Endodermal cell (in vitro differentiated cells): ENCODE data around the gene METTL9. TPM values are rescaled to one million over a fixed set of nuclear protein-coding genes. Genes with fewer than 3 reads are reported as not detected.

Experiments
- DNase-seq: peaks from one replicate; pipeline ENCODE4 v3.0.0-alpha.2; 2017
- H3K27ac ChIP-seq: 2 replicates; pipeline ENCODE4 v1.5.1; 2013; ENCODE audit warnings: mild to moderate bottlenecking, low read depth, low read length, moderate library complexity
- H3K27me3 ChIP-seq: 2 replicates; pipeline ENCODE4 v1.6.1; 2013; ENCODE audit warnings: mild to moderate bottlenecking, low read length, moderate library complexity; ENCODE audit not compliant: insufficient read depth, control insufficient read depth, poor library complexity, severe bottlenecking
- H3K36me3 ChIP-seq: 2 replicates; pipeline ENCODE4 v1.7.0; 2013; ENCODE audit warnings: mild to moderate bottlenecking, low read length, moderate library complexity; ENCODE audit not compliant: control insufficient read depth, insufficient read depth
- H3K4me1 ChIP-seq: one replicate; pipeline ENCODE4 v1.7.0; 2013; ENCODE audit warnings: low read length; ENCODE audit not compliant: control insufficient read depth, insufficient read depth
- H3K4me3 ChIP-seq: 2 replicates; pipeline ENCODE4 v1.5.1; 2013; ENCODE audit warnings: mild to moderate bottlenecking, low read length, moderate library complexity
- H3K9ac ChIP-seq: 2 replicates; pipeline ENCODE4 v1.6.1; 2013; ENCODE audit warnings: mild to moderate bottlenecking, low read length, moderate library complexity; ENCODE audit not compliant: poor library complexity, severe bottlenecking; ENCODE audit errors: extremely low read depth
- H3K9me3 ChIP-seq: 2 replicates; pipeline ENCODE4 v1.6.1; 2013; ENCODE audit warnings: mild to moderate bottlenecking, low read length, moderate library complexity; ENCODE audit not compliant: control insufficient read depth
- H3K27ac Mint-ChIP-seq: 2 replicates; pipeline ENCODE4 v1.8.0; 2020; ENCODE audit warnings: mixed read lengths
- H3K27me3 Mint-ChIP-seq: 2 replicates; pipeline ENCODE4 v1.8.0; 2021; ENCODE audit warnings: mild to moderate bottlenecking, mixed read lengths; ENCODE audit not compliant: insufficient read depth
- H3K36me3 Mint-ChIP-seq: 2 replicates; pipeline ENCODE4 v1.8.0; 2020; ENCODE audit warnings: low read depth, mixed read lengths
- H3K4me1 Mint-ChIP-seq: 2 replicates; pipeline ENCODE4 v1.8.0; 2020; ENCODE audit warnings: mixed read lengths
- H3K4me3 Mint-ChIP-seq: 2 replicates; pipeline ENCODE4 v1.8.0; 2020; ENCODE audit warnings: mild to moderate bottlenecking, moderate library complexity, mixed read lengths
- H3K9me3 Mint-ChIP-seq: 2 replicates; pipeline ENCODE4 v1.8.0; 2020; ENCODE audit warnings: mild to moderate bottlenecking, mixed read lengths
- WGBS, 2 experiments: methylation state at CpG; one replicate each; pipeline versions ENCODE4 v1.1.5 to v1.1.7; 2013; ENCODE audit warnings: missing lambda C conversion rate in 2 of 2, mixed read lengths in 1 of 2; ENCODE audit not compliant: insufficient coverage in 1 of 2, insufficient read length in 1 of 2; 5-methylcytosine and 5-hydroxymethylcytosine counted together
- total RNA-seq, 2 donors: library from RNA; stranded (reverse); fragmentation: NEBNext Ultra II Directional in 1 of 2; extraction: Animal tissue kit (Norgen Biotek cat#: 25700) in 1 of 2; gene quantifications; 2 replicates in 1 of 2; 3 replicates in 1 of 2; pipeline ENCODE4 v1.2.1, GENCODE V29; 2021
- TF ChIP-seq, protein P1 (sequence below): fragments of 200-600 bp; sonication (generic); conservative IDR thresholded peaks from 2 replicates; pipeline ENCODE4 v1.5.0; 2021; ENCODE audit warnings: antibody characterized with exemption, mild to moderate bottlenecking

METTL9 gene
- total RNA-seq, 2 donors from 2014 or later = 145 to 149 TPM

DNA sequence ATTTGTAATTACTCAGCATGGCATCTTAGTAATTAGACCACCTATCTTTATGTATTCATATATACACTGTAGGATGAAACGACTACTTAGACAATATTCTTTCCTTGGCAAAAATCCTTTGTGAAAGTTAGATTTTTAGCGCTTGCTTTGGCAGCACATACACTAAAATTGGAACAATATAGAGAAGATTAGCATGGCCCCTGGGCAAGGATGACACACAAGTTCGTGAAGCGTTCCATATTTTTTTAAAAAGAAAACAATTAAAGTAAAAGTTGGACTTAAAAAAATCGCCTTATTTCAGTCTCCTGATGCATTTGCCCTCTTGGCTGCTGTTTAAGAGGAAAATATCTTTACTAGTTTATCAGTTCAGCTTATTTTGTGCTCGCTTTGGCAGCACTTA lies 42.5 kb downstream of the METTL9 start:
- no peak for DNase-seq
- H3K36me3 Mint-ChIP-seq = peaks cover 11% of the 10 kb centered on the region
- Histone ChIP-seq H3K27me3 (no peaks in the 10 kb centered on the region), H3K4me3 (no peak overlapping the region), H3K4me1 (peaks cover 3% of the 10 kb centered on the region), H3K36me3 (peaks cover 3% of the 10 kb centered on the region), H3K27ac (no peak overlapping the region), H3K9me3 (no peaks in the 10 kb centered on the region), H3K9ac (no peak overlapping the region)
- H3K27ac Mint-ChIP-seq = no peak overlapping the region
- no peaks in the 10 kb centered on the region for H3K27me3 Mint-ChIP-seq
- H3K9me3 Mint-ChIP-seq = no peaks in the 10 kb centered on the region
- H3K4me1 Mint-ChIP-seq = peaks cover 17% of the 10 kb centered on the region
- no peak overlapping the region for H3K4me3 Mint-ChIP-seq
- TF ChIP-seq, protein P1, sequence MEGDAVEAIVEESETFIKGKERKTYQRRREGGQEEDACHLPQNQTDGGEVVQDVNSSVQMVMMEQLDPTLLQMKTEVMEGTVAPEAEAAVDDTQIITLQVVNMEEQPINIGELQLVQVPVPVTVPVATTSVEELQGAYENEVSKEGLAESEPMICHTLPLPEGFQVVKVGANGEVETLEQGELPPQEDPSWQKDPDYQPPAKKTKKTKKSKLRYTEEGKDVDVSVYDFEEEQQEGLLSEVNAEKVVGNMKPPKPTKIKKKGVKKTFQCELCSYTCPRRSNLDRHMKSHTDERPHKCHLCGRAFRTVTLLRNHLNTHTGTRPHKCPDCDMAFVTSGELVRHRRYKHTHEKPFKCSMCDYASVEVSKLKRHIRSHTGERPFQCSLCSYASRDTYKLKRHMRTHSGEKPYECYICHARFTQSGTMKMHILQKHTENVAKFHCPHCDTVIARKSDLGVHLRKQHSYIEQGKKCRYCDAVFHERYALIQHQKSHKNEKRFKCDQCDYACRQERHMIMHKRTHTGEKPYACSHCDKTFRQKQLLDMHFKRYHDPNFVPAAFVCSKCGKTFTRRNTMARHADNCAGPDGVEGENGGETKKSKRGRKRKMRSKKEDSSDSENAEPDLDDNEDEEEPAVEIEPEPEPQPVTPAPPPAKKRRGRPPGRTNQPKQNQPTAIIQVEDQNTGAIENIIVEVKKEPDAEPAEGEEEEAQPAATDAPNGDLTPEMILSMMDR = no peak
- 95% methylated on average over 4 to 6 of the region's 6 CpGs for WGBS, 2 experiments

DNA sequence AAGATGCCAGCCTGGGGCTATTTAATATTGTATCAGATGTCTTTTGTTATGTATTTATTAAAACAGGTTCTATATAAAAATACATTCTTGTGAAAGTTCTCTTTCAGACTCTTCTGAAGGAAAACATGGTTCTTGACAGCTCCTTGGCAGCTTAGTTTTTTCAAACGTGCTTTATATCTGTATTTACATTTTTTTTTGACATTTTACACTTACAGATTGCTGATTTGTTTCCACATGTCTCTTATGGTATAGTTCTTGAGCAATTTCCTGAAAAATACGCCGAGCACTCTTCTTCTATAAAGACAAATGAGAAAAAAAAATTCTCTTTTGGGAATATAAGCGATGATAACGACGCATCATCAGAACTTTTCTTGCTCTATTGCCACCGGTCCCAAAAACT lies 43.5 kb downstream of the METTL9 start:
- Mint-ChIP-seq H3K9me3 (no peaks in the 10 kb centered on the region), H3K27me3 (no peaks in the 10 kb centered on the region), H3K4me1 (peaks cover 20% of the 10 kb centered on the region), H3K36me3 (peaks cover 4% of the 10 kb centered on the region), H3K27ac (no peak overlapping the region), H3K4me3 (no peak overlapping the region)
- H3K4me1 ChIP-seq = peaks cover 3% of the 10 kb centered on the region
- no peak overlapping the region for H3K27ac ChIP-seq
- no peaks in the 10 kb centered on the region for H3K9me3 ChIP-seq
- H3K4me3 ChIP-seq = no peak overlapping the region
- H3K36me3 ChIP-seq = peaks cover 3% of the 10 kb centered on the region
- H3K27me3 ChIP-seq = no peaks in the 10 kb centered on the region
- WGBS, 2 experiments = 94% methylated on average over 7 of the region's 7 CpGs; no CpG with 5 or more reads in 1 of the 2 experiments
- TF ChIP-seq, protein P1 = no peak
- no peak for DNase-seq
- H3K9ac ChIP-seq = no peak overlapping the region

DNA sequence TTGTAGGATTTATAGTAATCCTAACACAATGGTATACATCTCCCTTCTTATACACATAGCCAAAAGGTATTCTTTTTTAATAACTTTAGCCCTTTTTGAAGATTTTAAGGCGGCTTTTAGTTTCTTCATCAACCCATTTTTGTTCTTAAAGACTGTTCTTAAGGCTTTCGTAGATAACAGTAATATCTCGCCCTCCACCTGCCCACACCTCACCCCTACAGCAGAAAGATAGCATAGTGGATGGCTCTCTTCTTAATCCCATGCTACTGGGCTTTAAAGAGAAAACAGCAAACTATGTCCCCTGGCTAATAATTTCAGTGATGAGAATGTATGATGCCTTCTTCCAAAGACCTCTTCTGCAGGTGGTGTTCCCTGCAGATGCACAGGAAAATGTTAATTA lies 44.4 kb downstream of the METTL9 start:
- no peak for DNase-seq
- Mint-ChIP-seq H3K27ac (no peak overlapping the region), H3K4me1 (peaks cover 17% of the 10 kb centered on the region), H3K36me3 (peaks cover 2% of the 10 kb centered on the region), H3K9me3 (no peaks in the 10 kb centered on the region), H3K27me3 (no peaks in the 10 kb centered on the region), H3K4me3 (no peak overlapping the region)
- no peak overlapping the region for H3K9ac ChIP-seq
- no peak overlapping the region for H3K27ac ChIP-seq
- H3K4me3 ChIP-seq = no peak overlapping the region
- H3K9me3 ChIP-seq = no peaks in the 10 kb centered on the region
- H3K27me3 ChIP-seq = no peaks in the 10 kb centered on the region
- H3K4me1 ChIP-seq = peaks cover 3% of the 10 kb centered on the region
- TF ChIP-seq, protein P1 = no peak
- H3K36me3 ChIP-seq = peaks cover 3% of the 10 kb centered on the region
- 94 to 100% methylated on average over 1 to 3 of the region's 3 CpGs for WGBS, 2 experiments
